Measurements from ENCODE around the gene CCNE1. TPM values are rescaled to one million over a fixed set of nuclear protein-coding genes. Genes with fewer than 3 reads are reported as not detected.

CCNE1 gene
- total RNA-seq, 1 experiment from 2014 or later = 26.4 TPM

DNA sequence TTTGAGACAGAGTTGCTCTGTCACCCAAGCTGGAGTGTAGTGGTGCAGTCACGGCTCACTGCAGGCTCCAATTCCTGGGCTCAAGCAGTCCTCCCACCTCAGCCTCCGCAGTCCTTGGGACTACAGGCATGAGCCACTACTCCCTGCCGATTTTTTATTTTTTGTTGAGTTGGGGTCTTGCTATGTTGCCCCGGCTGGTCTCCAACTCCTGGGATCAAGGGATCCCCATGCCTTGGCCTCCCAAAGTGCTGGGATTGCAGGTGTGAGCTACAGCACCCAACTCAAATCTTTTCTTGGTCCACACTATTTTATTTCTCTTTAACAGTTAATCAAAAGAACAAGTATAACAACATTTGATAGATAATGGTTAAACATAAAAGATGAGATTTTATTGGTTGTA lies 7.5 kb downstream of the CCNE1 start:
- no TSS peak for BruUV-seq (replicated peaks)
- POLR2A ChIA-PET = no interaction called here
- intact Hi-C loops (cut with micrococcal nuclease; ENCODE audit: unreplicated experiment) = no loop called here
- CTCF ChIA-PET = no interaction called here
- Histone ChIP-seq H3K9me3 (ENCODE audit: control insufficient read depth, insufficient read depth, low read depth, low read length) (no peaks in the 10 kb centered on the region), H3K27me3 (ENCODE audit: control insufficient read depth, insufficient read depth, low read length) (no peaks in the 10 kb centered on the region), H3K36me3 (ENCODE audit: control insufficient read depth, insufficient read depth, low read length) (peaks cover 20% of the 10 kb centered on the region), H3K27ac (ENCODE audit: low read length) (no peak overlapping the region), H3K4me1 (ENCODE audit: control insufficient read depth, insufficient read depth, low read length) (no peaks in the 10 kb centered on the region), H3K4me3 (ENCODE audit: low read depth in 2 of 2, low read length in 2 of 2) (no peak overlapping the region)
- no peak for DNase-seq (ENCODE audit: low read depth, low spot score)
- in situ Hi-C loops (cut with HindIII; ENCODE audit: low pct_unique_long_range_greater_than_20kb, low sequenced_read_pairs) = no loop called here
- ATAC-seq = no peak
- TF ChIP-seq, protein P1, sequence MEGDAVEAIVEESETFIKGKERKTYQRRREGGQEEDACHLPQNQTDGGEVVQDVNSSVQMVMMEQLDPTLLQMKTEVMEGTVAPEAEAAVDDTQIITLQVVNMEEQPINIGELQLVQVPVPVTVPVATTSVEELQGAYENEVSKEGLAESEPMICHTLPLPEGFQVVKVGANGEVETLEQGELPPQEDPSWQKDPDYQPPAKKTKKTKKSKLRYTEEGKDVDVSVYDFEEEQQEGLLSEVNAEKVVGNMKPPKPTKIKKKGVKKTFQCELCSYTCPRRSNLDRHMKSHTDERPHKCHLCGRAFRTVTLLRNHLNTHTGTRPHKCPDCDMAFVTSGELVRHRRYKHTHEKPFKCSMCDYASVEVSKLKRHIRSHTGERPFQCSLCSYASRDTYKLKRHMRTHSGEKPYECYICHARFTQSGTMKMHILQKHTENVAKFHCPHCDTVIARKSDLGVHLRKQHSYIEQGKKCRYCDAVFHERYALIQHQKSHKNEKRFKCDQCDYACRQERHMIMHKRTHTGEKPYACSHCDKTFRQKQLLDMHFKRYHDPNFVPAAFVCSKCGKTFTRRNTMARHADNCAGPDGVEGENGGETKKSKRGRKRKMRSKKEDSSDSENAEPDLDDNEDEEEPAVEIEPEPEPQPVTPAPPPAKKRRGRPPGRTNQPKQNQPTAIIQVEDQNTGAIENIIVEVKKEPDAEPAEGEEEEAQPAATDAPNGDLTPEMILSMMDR (IDR thresholded peaks at IDR 0.05) = no peak
- TF ChIP-seq TCF7L2 (IDR thresholded peaks at IDR 0.05; ENCODE audit: low read depth, low read length) (no peak), POLR2AphosphoS5 (IDR thresholded peaks at IDR 0.05; ENCODE audit: low read depth, low read length) (no peak), SIN3A (IDR thresholded peaks at IDR 0.05; ENCODE audit: borderline replicate concordance, insufficient read depth, low read depth, low read length) (no peak)
- TF ChIP-seq, protein P2, sequence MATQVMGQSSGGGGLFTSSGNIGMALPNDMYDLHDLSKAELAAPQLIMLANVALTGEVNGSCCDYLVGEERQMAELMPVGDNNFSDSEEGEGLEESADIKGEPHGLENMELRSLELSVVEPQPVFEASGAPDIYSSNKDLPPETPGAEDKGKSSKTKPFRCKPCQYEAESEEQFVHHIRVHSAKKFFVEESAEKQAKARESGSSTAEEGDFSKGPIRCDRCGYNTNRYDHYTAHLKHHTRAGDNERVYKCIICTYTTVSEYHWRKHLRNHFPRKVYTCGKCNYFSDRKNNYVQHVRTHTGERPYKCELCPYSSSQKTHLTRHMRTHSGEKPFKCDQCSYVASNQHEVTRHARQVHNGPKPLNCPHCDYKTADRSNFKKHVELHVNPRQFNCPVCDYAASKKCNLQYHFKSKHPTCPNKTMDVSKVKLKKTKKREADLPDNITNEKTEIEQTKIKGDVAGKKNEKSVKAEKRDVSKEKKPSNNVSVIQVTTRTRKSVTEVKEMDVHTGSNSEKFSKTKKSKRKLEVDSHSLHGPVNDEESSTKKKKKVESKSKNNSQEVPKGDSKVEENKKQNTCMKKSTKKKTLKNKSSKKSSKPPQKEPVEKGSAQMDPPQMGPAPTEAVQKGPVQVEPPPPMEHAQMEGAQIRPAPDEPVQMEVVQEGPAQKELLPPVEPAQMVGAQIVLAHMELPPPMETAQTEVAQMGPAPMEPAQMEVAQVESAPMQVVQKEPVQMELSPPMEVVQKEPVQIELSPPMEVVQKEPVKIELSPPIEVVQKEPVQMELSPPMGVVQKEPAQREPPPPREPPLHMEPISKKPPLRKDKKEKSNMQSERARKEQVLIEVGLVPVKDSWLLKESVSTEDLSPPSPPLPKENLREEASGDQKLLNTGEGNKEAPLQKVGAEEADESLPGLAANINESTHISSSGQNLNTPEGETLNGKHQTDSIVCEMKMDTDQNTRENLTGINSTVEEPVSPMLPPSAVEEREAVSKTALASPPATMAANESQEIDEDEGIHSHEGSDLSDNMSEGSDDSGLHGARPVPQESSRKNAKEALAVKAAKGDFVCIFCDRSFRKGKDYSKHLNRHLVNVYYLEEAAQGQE (IDR thresholded peaks at IDR 0.05; ENCODE audit: insufficient read depth in 1 of 2, low read depth in 2 of 2, low read length in 1 of 2) = no peak

DNA sequence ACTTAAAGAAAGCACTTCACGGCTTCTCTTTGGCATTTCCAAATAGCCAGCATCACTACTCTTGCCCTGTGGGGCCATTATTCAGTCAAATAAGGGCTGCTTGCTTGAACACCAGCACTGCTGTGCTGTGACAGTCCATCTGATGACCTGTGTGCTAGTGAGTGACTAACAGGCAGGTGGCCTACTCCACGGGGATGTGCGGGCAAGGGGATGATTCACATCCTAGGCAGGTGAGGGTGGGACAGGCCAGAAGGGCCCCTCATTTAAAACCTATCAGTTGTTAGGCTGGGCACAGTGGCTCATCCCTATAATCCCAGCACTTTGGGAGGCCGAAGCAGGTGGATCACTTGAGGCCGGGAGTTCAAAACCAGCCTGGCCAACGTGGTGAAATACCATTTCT lies 8.2 kb downstream of the CCNE1 start:
- intact Hi-C loops (cut with micrococcal nuclease; ENCODE audit: unreplicated experiment) = no loop called here
- no peaks in the 10 kb centered on the region for H3K9me3 ChIP-seq (ENCODE audit: control insufficient read depth, insufficient read depth, low read depth, low read length)
- in situ Hi-C loops (cut with HindIII; ENCODE audit: low pct_unique_long_range_greater_than_20kb, low sequenced_read_pairs) = no loop called here
- POLR2A ChIA-PET = no interaction called here
- H3K4me3 ChIP-seq (ENCODE audit: low read depth in 2 of 2, low read length in 2 of 2) = no peak overlapping the region
- H3K27me3 ChIP-seq (ENCODE audit: control insufficient read depth, insufficient read depth, low read length) = no peaks in the 10 kb centered on the region
- BruUV-seq (replicated peaks) = no TSS peak
- H3K27ac ChIP-seq (ENCODE audit: low read length) = no peak overlapping the region
- no peak for TF ChIP-seq TCF7L2 (IDR thresholded peaks at IDR 0.05; ENCODE audit: low read depth, low read length)
- TF ChIP-seq, protein P2 (IDR thresholded peaks at IDR 0.05; ENCODE audit: insufficient read depth in 1 of 2, low read depth in 2 of 2, low read length in 1 of 2) = no peak
- TF ChIP-seq SIN3A (IDR thresholded peaks at IDR 0.05; ENCODE audit: borderline replicate concordance, insufficient read depth, low read depth, low read length) = no peak
- TF ChIP-seq, protein P1 (IDR thresholded peaks at IDR 0.05) = no peak
- no peak for TF ChIP-seq POLR2AphosphoS5 (IDR thresholded peaks at IDR 0.05; ENCODE audit: low read depth, low read length)
- DNase-seq (ENCODE audit: low read depth, low spot score) = no peak
- peaks cover 20% of the 10 kb centered on the region for H3K36me3 ChIP-seq (ENCODE audit: control insufficient read depth, insufficient read depth, low read length)
- no peaks in the 10 kb centered on the region for H3K4me1 ChIP-seq (ENCODE audit: control insufficient read depth, insufficient read depth, low read length)
- ATAC-seq = no peak
- CTCF ChIA-PET = no interaction called here
